ENCODE measurements around the gene SLC22A1. TPM values are rescaled to one million over a fixed set of nuclear protein-coding genes. Genes with fewer than 3 reads are reported as not detected.
"Not testable (repeated sequence)": the region's sequence is repeated elsewhere in the genome, so short reads cannot be mapped to it uniquely, and the experiment has no call there.

SLC22A1 gene
- total RNA-seq, 2 donors from 2014 or later, result 0.26 to 0.33 TPM

GRCh38 chr6:160111806-160112205, 9.8 kb upstream of the SLC22A1 start:
- TF ChIP-seq POLR2A (IDR thresholded peaks at IDR 0.05) (no peak), CTCF (IDR thresholded peaks at IDR 0.05) (no peak)
- Histone ChIP-seq H3K4me1 (no peaks in the 10 kb centered on the region), H3K27ac (no peak overlapping the region), H3K4me3 (no peak overlapping the region), H3K36me3 (replicated peaks in 1 of 2; ENCODE audit: insufficient read depth in 1 of 2, low read depth in 2 of 2) (no peaks in the 10 kb centered on the region), H3K27me3 (no peaks in the 10 kb centered on the region), H3K9me3 (no peaks in the 10 kb centered on the region)
- no peak for DNase-seq
- 83 to 87% methylated on average over 4 of the region's 4 CpGs for WGBS, 2 donors
- no peak for ATAC-seq
- intact Hi-C loops (cut with DNase I), result no loop called here

- Histone ChIP-seq H3K36me3 (replicated peaks in 1 of 2; ENCODE audit: insufficient read depth in 1 of 2, low read depth in 2 of 2) (no peaks in the 10 kb centered on the region), H3K4me3 (no peak overlapping the region), H3K4me1 (no peaks in the 10 kb centered on the region), H3K27me3 (no peaks in the 10 kb centered on the region), H3K27ac (no peak overlapping the region), H3K9me3 (peaks cover 0 to 1% (median 0%) of the 10 kb centered on the region in 3 donors)
- no peak for DNase-seq
- no peak for TF ChIP-seq CTCF (IDR thresholded peaks at IDR 0.05)
- no peak for TF ChIP-seq POLR2A (IDR thresholded peaks at IDR 0.05)
- intact Hi-C loops (cut with DNase I), result no loop called here
- ATAC-seq, result no peak
- WGBS, 2 donors, result 87 to 93% methylated on average over 6 of the region's 6 CpGs
Observed at GRCh38 chr6:160112628-160113299, 8.9 kb upstream of the SLC22A1 start.

- H3K36me3 ChIP-seq (replicated peaks in 1 of 2; ENCODE audit: insufficient read depth in 1 of 2, low read depth in 2 of 2); H3K9me3 ChIP-seq; H3K27ac ChIP-seq; H3K4me1 ChIP-seq; ATAC-seq; H3K4me3 ChIP-seq; H3K27me3 ChIP-seq; intact Hi-C loops (cut with DNase I); DNase-seq: not testable (repeated sequence)
- 94% methylated on average over 28 of the region's 29 CpGs; no CpG with 5 or more reads in 1 of the 2 donors for WGBS, 2 donors
Observed at GRCh38 chr6:160114536-160114935, 7.1 kb upstream of the SLC22A1 start.

GRCh38 chr6:160115421-160115820, 6.2 kb upstream of the SLC22A1 start:
- DNase-seq, result no peak
- no peak for ATAC-seq
- no peaks in the 10 kb centered on the region for H3K36me3 ChIP-seq (replicated peaks in 1 of 2; ENCODE audit: insufficient read depth in 1 of 2, low read depth in 2 of 2)
- no peak overlapping the region for H3K27ac ChIP-seq
- intact Hi-C loops (cut with DNase I), result no loop called here
- TF ChIP-seq POLR2A (IDR thresholded peaks at IDR 0.05) (no peak), CTCF (IDR thresholded peaks at IDR 0.05) (no peak)
- no peak overlapping the region for H3K4me3 ChIP-seq
- H3K27me3 ChIP-seq, result no peaks in the 10 kb centered on the region
- no peaks in the 10 kb centered on the region for H3K4me1 ChIP-seq
- peaks cover 0 to 7% (median 0%) of the 10 kb centered on the region in 3 donors for H3K9me3 ChIP-seq
- 96 to 100% methylated on average over 2 to 3 of the region's 3 CpGs for WGBS, 2 donors

- H3K27ac ChIP-seq, result no peak overlapping the region
- intact Hi-C loops (cut with DNase I), result no loop called here
- WGBS, 2 donors, result 92% methylated on average over 2 of the region's 2 CpGs; no CpG with 5 or more reads in 1 of the 2 donors
- H3K36me3 ChIP-seq (replicated peaks in 1 of 2; ENCODE audit: insufficient read depth in 1 of 2, low read depth in 2 of 2), result no peaks in the 10 kb centered on the region
- H3K27me3 ChIP-seq, result no peaks in the 10 kb centered on the region
- H3K4me3 ChIP-seq, result no peak overlapping the region
- TF ChIP-seq CTCF (IDR thresholded peaks at IDR 0.05), result no peak
- TF ChIP-seq POLR2A (IDR thresholded peaks at IDR 0.05), result no peak
- H3K9me3 ChIP-seq, result peaks cover 0 to 7% (median 0%) of the 10 kb centered on the region in 3 donors
- no peak for DNase-seq
- no peaks in the 10 kb centered on the region for H3K4me1 ChIP-seq
- no peak for ATAC-seq
Observed at GRCh38 chr6:160116411-160116810, 5.2 kb upstream of the SLC22A1 start.
